Body of pancreas (tissue), 4 donors: ENCODE data around the gene SH3PXD2A. TPM values are rescaled to one million over a fixed set of nuclear protein-coding genes. Genes with fewer than 3 reads are reported as not detected.

ENCODE experiments used
- ATAC-seq: fragments of 150-250 bp; one replicate; pipeline ENCODE4 v1.9.1; 2016
- DNase-seq, 4 donors: peaks; one replicate each; pipeline ENCODE4 v3.0.0-alpha.2; 2019
- H3K27ac ChIP-seq, 4 donors: fragments of 200-600 bp; sonication (generic); 1 replicate in 3 of 4; 2 replicates in 1 of 4; pipeline versions ENCODE4 v1.5.1 to v1.6.1; 2016 to 2019; ENCODE audit warnings: mild to moderate bottlenecking in 1 of 4, mixed read lengths in 1 of 4, moderate library complexity in 1 of 4
- H3K27me3 ChIP-seq, 2 donors: fragments of 200-600 bp; sonication (generic); one replicate each; pipeline ENCODE4 v1.6.0; 2016; ENCODE audit warnings: mild to moderate bottlenecking in 1 of 2
- H3K36me3 ChIP-seq, 2 donors: fragments of 200-600 bp; sonication (generic); replicated peaks in 1 of 2; 2 replicates each; pipeline ENCODE4 v1.5.1; 2016; ENCODE audit warnings: low read depth in 2 of 2; ENCODE audit not compliant: insufficient read depth in 1 of 2
- H3K4me1 ChIP-seq: fragments of 200-600 bp; sonication (generic); one replicate; pipeline ENCODE4 v1.6.0; 2016
- H3K4me3 ChIP-seq, 2 donors: fragments of 200-600 bp; sonication (generic); 1 replicate in 1 of 2; 2 replicates in 1 of 2; pipeline ENCODE4 v1.5.1; 2016 to 2019
- H3K9me3 ChIP-seq, 3 donors: fragments of 200-600 bp; sonication (generic); 1 replicate in 2 of 3; 2 replicates in 1 of 3; pipeline ENCODE4 v1.5.1; 2016
- POLR2A ChIP-seq, 3 donors: fragments of 450-650 bp; IDR thresholded peaks; one replicate each; pipeline ENCODE4 v1.6.1; 2016; ENCODE audit warnings: antibody characterized with exemption in 3 of 3, mild to moderate bottlenecking in 2 of 3
- WGBS, 2 donors: methylation state at CpG; one replicate each; pipeline ENCODE4 v1.1.5; 2017; 5-methylcytosine and 5-hydroxymethylcytosine counted together
- intact Hi-C: fragments of 100-400 bp; cut with DNase I; formaldehyde crosslinking; loops from one replicate; pipeline ENCODE4 v1.15.1; 2023
- total RNA-seq, 2 donors: library from RNA; depleted of rRNA; stranded (reverse); fragments of >200 nt; gene quantifications; one replicate each; pipeline ENCODE4 v1.1.0, GENCODE V29; 2016
- TF ChIP-seq, protein P1 (sequence below), 7 experiments: fragments of 450-650 bp in 4 of 7; fragments of 200-600 bp in 3 of 7; sonication (generic) in 3 of 7; IDR thresholded peaks; one replicate each; pipeline ENCODE4 v1.5.1; 2016 to 2019; ENCODE audit warnings: antibody characterized with exemption in 7 of 7

The SH3PXD2A gene
- total RNA-seq, 2 donors from 2014 or later: 7.3 to 9.9 TPM

DNA sequence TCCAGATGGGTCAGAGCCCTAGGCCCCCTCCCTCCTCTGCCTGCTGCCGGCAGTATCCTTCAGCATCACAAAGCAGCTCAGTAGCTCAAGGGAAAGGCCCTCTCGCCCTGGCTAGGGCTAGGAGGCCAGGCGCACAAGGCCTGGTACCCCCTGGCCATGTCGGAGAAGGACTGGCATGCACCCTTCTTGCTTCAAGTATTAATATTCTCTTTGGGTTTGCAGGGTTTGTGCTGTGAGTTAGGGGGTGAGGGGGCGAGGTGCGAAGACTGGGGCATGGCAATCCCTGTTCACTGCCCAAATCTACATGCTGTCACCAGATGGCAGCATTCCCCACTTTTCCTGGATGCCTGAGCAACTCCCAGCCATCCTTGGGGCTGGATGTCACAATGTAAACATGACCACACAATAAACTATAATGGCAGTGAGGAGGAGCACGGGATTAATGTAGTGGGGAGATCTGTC is 256.7 kb downstream of the SH3PXD2A start:
- H3K9me3 ChIP-seq: no peaks in the 10 kb centered on the region
- no peak overlapping the region for H3K4me3 ChIP-seq
- no peaks in the 10 kb centered on the region for H3K27me3 ChIP-seq
- peaks cover 5% of the 10 kb centered on the region for H3K4me1 ChIP-seq
- DNase-seq (peak; percentile 59 to 68 (median 68)), ATAC-seq (peak; percentile 70)
- intact Hi-C loops: loop anchor here (10.0 kb wide), 1 partner anchor 184 kb away; no protein-coding TSS in a partner anchor
- no peaks in the 10 kb centered on the region for H3K36me3 ChIP-seq
- TF ChIP-seq POLR2A (IDR thresholded peaks at IDR 0.05): no peak
- TF ChIP-seq, protein P1, sequence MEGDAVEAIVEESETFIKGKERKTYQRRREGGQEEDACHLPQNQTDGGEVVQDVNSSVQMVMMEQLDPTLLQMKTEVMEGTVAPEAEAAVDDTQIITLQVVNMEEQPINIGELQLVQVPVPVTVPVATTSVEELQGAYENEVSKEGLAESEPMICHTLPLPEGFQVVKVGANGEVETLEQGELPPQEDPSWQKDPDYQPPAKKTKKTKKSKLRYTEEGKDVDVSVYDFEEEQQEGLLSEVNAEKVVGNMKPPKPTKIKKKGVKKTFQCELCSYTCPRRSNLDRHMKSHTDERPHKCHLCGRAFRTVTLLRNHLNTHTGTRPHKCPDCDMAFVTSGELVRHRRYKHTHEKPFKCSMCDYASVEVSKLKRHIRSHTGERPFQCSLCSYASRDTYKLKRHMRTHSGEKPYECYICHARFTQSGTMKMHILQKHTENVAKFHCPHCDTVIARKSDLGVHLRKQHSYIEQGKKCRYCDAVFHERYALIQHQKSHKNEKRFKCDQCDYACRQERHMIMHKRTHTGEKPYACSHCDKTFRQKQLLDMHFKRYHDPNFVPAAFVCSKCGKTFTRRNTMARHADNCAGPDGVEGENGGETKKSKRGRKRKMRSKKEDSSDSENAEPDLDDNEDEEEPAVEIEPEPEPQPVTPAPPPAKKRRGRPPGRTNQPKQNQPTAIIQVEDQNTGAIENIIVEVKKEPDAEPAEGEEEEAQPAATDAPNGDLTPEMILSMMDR (IDR thresholded peaks at IDR 0.05): peak; percentile 37 to 67 (median 61)
- peak overlapping the region in 1 of 4 donors; percentile 2 for H3K27ac ChIP-seq
- 42 to 48% methylated on average over 7 of the region's 7 CpGs for WGBS, 2 donors

GRCh38 chr10:103597003-103597402 is 258.4 kb downstream of the SH3PXD2A start:
- 78 to 87% methylated on average over 6 of the region's 6 CpGs for WGBS, 2 donors
- ATAC-seq (no peak), DNase-seq (no peak)
- H3K27me3 ChIP-seq: no peaks in the 10 kb centered on the region
- intact Hi-C loops: loop anchor here (10.0 kb wide), 1 partner anchor 182 kb away; no protein-coding TSS in a partner anchor
- no peak overlapping the region for H3K4me3 ChIP-seq
- H3K4me1 ChIP-seq: peaks cover 5% of the 10 kb centered on the region
- no peaks in the 10 kb centered on the region for H3K36me3 ChIP-seq
- H3K27ac ChIP-seq: peak overlapping the region in 1 of 4 donors; percentile 3
- no peaks in the 10 kb centered on the region for H3K9me3 ChIP-seq
- TF ChIP-seq POLR2A (IDR thresholded peaks at IDR 0.05): no peak
- TF ChIP-seq, protein P1 (IDR thresholded peaks at IDR 0.05): no peak

GRCh38 chr10:103595933-103596726 is 259.2 kb downstream of the SH3PXD2A start:
- H3K4me1 ChIP-seq: peaks cover 5% of the 10 kb centered on the region
- no peak overlapping the region for H3K4me3 ChIP-seq
- no peaks in the 10 kb centered on the region for H3K9me3 ChIP-seq
- TF ChIP-seq POLR2A (IDR thresholded peaks at IDR 0.05): no peak
- TF ChIP-seq, protein P1 (IDR thresholded peaks at IDR 0.05): no peak
- intact Hi-C loops: loop anchor here (10.0 kb wide), 1 partner anchor 181 kb away; no protein-coding TSS in a partner anchor
- H3K36me3 ChIP-seq: no peaks in the 10 kb centered on the region
- no peak overlapping the region for H3K27ac ChIP-seq
- WGBS, 2 donors: 63 to 71% methylated on average over 3 to 4 of the region's 4 CpGs
- H3K27me3 ChIP-seq: no peaks in the 10 kb centered on the region
- no peak for ATAC-seq
- no peak for DNase-seq

GRCh38 chr10:103593022-103593570 is 262.3 kb downstream of the SH3PXD2A start:
- H3K9me3 ChIP-seq: no peaks in the 10 kb centered on the region
- no peaks in the 10 kb centered on the region for H3K27me3 ChIP-seq
- DNase-seq (no peak), ATAC-seq (no peak)
- TF ChIP-seq, protein P1 (IDR thresholded peaks at IDR 0.05): peak in 1 of 7 experiments; percentile 3
- no peak for TF ChIP-seq POLR2A (IDR thresholded peaks at IDR 0.05)
- intact Hi-C loops: loop anchor here (10.0 kb wide), 1 partner anchor 178 kb away; no protein-coding TSS in a partner anchor
- H3K4me1 ChIP-seq: no peaks in the 10 kb centered on the region
- no peak overlapping the region for H3K27ac ChIP-seq
- no peaks in the 10 kb centered on the region for H3K36me3 ChIP-seq
- no peak overlapping the region for H3K4me3 ChIP-seq
- 83 to 93% methylated on average over 2 to 3 of the region's 3 CpGs for WGBS, 2 donors
